Skeletal muscle satellite cell (primary cell): ENCODE measurements around the gene FNBP1L.
A peak's percentile ranks its signal among the peaks of the same experiment; 100 is the strongest.

Source experiments
- H3K27me3 ChIP-seq: 2 replicates; pipeline ENCODE4 v1.7.0; 2013; ENCODE audit warnings: low read length; ENCODE audit not compliant: control insufficient read depth, insufficient read depth
- H3K36me3 ChIP-seq: 2 replicates; pipeline ENCODE4 v1.7.0; 2013; ENCODE audit warnings: mild to moderate bottlenecking, control low read depth, low read length; ENCODE audit not compliant: insufficient read depth
- H3K4me1 ChIP-seq: 2 replicates; pipeline ENCODE4 v1.7.0; 2013; ENCODE audit warnings: low read length; ENCODE audit not compliant: control insufficient read depth, insufficient read depth
- H3K4me2 ChIP-seq: 2 replicates; pipeline ENCODE4 v1.7.0; 2013; ENCODE audit warnings: mild to moderate bottlenecking, low read length
- H3K4me3 ChIP-seq: 2 replicates; pipeline ENCODE4 v1.7.0; 2013; ENCODE audit warnings: low read length
- H3K9ac ChIP-seq: 2 replicates; pipeline ENCODE4 v1.7.0; 2013; ENCODE audit warnings: mild to moderate bottlenecking, low read depth, low read length, moderate library complexity
- H3K9me3 ChIP-seq: replicated peaks from 2 replicates; pipeline ENCODE4 v1.7.0; 2013; ENCODE audit warnings: mild to moderate bottlenecking, control low read depth, low read length

FNBP1L gene

GRCh38 chr1:93576746-93577145 lies 128.8 kb downstream of the FNBP1L start:
- no peaks in the 10 kb centered on the region for H3K27me3 ChIP-seq
- no peak overlapping the region for H3K9ac ChIP-seq
- peaks cover 30% of the 10 kb centered on the region for H3K4me1 ChIP-seq
- H3K4me3 ChIP-seq = no peak overlapping the region
- H3K36me3 ChIP-seq = peaks cover 93% of the 10 kb centered on the region
- H3K4me2 ChIP-seq = no peak overlapping the region
- H3K9me3 ChIP-seq = no peaks in the 10 kb centered on the region

- no peaks in the 10 kb centered on the region for H3K9me3 ChIP-seq
- peaks cover 93% of the 10 kb centered on the region for H3K36me3 ChIP-seq
- no peak overlapping the region for H3K4me2 ChIP-seq
- peaks cover 30% of the 10 kb centered on the region for H3K4me1 ChIP-seq
- H3K27me3 ChIP-seq = no peaks in the 10 kb centered on the region
- no peak overlapping the region for H3K9ac ChIP-seq
- H3K4me3 ChIP-seq = no peak overlapping the region
Measured at GRCh38 chr1:93577536-93578432, 129.9 kb downstream of the FNBP1L start.

DNA sequence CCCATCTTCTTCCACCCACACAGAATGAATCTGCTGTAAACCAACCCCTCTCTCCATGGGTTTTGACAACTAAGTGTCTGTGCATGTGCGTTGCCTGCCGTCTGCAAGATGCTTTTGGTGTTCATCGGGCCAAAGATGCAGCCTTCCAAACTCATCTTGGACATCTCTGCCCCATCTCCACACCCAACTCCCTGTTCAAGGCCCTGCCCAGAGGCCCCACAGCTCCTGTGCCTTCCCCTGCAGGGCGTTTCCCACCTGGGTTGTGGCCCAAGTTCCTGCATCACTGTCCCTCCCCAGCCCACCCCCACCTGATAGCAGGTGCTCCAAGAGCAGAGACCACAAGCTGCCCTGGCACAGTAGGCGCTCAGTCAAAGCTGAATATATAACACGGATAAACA lies 130.5 kb downstream of the FNBP1L start:
- peaks cover 30% of the 10 kb centered on the region for H3K4me1 ChIP-seq
- no peaks in the 10 kb centered on the region for H3K9me3 ChIP-seq
- no peak overlapping the region for H3K9ac ChIP-seq
- H3K27me3 ChIP-seq = no peaks in the 10 kb centered on the region
- H3K4me3 ChIP-seq = no peak overlapping the region
- H3K4me2 ChIP-seq = no peak overlapping the region
- peaks cover 94% of the 10 kb centered on the region for H3K36me3 ChIP-seq

DNA sequence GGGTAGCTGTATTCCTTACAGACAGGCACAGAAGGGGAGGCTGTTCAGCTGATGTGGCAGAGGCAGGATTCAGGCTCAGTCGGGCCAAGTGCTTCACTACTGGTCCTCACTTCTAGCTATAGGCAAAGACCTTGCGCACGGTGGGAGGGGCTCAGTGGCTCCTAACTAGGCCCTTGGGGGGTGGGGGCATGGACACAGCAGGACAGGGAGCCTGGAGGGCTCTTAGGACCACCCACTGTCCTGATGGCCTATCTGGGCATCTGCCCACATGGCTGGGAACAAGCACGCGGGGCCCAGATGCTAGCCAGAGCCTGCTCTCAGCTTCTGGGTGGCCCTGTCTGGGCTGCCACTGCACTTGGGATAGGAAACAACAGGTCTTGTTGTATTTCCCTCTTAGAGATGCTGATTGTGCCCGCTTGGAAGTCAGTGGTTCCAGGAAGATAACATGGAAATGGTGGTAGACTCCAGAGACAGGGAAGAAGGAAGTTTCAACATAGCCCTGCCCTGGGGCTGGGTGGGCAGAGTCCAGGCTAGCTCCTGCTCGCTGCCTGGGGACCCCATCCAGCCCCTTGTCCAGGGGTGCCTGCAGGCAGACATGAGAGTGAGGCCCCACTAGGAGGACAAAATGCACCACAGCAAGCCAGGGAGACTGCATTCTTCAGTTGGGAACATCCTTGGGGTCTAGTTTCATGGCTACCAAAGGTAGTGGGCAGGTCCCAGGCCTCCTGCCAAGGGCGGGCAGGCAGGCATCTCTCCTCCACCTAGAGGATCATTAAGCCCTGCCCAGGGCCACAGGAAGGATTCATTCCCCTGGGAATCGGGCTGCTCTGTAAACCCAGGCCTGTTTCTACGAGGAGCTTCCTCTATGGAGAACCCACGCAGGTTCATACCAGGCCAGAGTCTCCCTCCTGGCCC lies 131.2 kb downstream of the FNBP1L start:
- Histone ChIP-seq H3K4me3 (no peak overlapping the region), H3K27me3 (no peaks in the 10 kb centered on the region), H3K36me3 (peaks cover 95% of the 10 kb centered on the region), H3K4me1 (peaks cover 30% of the 10 kb centered on the region), H3K9ac (peak overlapping the region; percentile 33), H3K4me2 (no peak overlapping the region), H3K9me3 (no peaks in the 10 kb centered on the region)

GRCh38 chr1:93579891-93580290 lies 132.0 kb downstream of the FNBP1L start:
- Histone ChIP-seq H3K4me1 (peaks cover 30% of the 10 kb centered on the region), H3K4me2 (no peak overlapping the region), H3K36me3 (peaks cover 95% of the 10 kb centered on the region)

DNA sequence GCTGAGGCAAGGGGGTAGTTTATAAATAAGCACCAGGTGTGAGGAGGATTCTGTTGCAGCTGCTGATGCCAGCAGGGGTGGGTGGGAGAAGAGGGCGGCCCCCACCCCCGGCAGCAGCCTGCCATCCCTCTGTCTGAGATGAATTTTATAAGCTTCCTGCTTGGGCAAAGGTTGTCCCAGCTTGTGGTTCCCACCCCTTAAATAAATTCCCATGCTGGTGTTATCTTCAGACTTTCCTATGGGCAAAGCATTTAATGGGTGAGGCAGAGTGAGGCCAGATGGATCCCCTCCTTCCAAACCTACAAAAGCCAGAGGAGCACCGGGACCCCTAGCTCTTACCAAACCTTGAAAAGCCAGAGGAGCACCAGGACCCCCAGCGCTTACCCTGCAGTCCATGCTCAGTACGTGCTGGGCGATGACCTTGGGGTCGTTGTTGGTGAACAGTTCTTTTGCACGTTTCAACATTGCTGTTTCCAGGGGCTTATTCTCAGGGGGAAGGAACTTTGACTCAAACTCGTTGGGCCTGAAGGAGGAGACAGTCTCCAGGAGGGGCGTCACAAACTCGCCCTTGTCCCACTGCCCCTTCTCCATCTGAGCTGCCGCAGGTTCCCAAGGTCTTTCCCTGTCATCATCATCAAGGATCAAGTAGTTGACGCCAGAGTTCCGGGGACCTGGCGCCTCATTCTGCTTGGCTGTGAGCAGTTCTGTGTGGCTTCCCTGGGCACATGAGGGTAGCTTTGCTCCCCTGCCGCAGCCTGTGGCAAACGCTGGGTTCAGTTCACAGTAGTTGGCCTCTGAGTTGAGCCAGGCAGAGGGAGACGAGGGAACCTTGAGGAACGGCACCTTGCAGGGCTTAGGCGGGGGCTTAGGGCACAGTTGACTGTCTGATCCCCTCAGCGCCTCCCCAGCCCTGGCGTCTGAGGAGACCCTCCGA lies 134.3 kb downstream of the FNBP1L start:
- Histone ChIP-seq H3K4me1 (peaks cover 36% of the 10 kb centered on the region), H3K9me3 (no peaks in the 10 kb centered on the region)

More at GRCh38 chr1:93579891-93580290, 132.0 kb downstream of the FNBP1L start:
- Histone ChIP-seq H3K27me3 (no peaks in the 10 kb centered on the region), H3K4me3 (no peak overlapping the region), H3K9me3 (no peaks in the 10 kb centered on the region), H3K9ac (peak overlapping the region; percentile 33)

GRCh38 chr1:93584261-93585003 lies 136.5 kb downstream of the FNBP1L start:
- H3K36me3 ChIP-seq = peaks cover 93% of the 10 kb centered on the region

More for the DNA sequence above, 134.3 kb downstream of the FNBP1L start:
- H3K9ac ChIP-seq = no peak overlapping the region
- H3K4me2 ChIP-seq = no peak overlapping the region
- peaks cover 93% of the 10 kb centered on the region for H3K36me3 ChIP-seq
- no peak overlapping the region for H3K4me3 ChIP-seq
- no peaks in the 10 kb centered on the region for H3K27me3 ChIP-seq

DNA sequence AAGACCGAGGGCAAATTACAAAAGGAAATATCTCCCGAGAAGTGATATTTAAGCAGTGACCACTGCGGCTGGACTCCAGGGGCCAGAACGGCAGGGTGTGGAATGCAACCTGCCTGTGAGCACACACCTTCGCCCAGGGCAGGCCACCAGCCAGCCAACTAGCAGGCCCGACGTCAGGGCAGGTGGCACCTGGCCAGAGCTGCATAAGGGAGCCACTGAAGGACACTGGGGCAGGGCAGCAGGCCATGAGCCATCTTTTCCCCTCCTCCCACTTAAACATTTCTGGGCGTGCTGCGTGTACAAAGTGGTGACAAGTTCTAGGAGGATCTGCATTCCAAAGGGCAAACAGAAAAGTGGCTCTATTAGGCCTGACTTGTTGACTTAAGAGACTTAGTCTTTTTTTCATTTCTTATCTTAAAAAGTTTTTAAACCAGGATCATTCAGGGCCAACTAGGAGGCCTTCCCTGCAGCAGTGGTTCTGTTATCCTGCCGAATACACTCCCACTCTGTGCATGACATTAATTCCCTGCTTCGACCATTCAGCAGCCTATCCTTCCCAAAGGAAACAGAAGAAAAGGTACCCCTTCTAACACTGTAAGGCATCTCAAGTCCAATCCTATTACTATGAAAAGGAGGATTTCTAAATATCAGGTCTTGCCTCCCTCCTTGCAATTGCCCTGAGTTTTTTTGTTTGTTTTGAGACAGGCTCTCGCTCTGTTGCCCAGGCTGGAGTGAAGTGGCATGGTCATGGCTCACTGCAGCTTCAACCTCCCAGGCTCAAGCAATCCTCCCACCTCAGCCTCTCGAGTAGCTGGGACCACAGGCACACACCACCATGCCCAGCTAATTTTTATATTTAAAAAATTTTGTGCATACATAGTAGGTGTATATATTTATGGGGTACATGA lies 137.4 kb downstream of the FNBP1L start:
- Histone ChIP-seq H3K9ac (no peak overlapping the region), H3K4me3 (no peak overlapping the region), H3K27me3 (no peaks in the 10 kb centered on the region), H3K4me2 (no peak overlapping the region), H3K9me3 (no peaks in the 10 kb centered on the region), H3K4me1 (peaks cover 30% of the 10 kb centered on the region), H3K36me3 (peaks cover 96% of the 10 kb centered on the region)

More at GRCh38 chr1:93584261-93585003, 136.5 kb downstream of the FNBP1L start:
- Histone ChIP-seq H3K9ac (no peak overlapping the region), H3K4me3 (no peak overlapping the region), H3K4me2 (no peak overlapping the region), H3K9me3 (no peaks in the 10 kb centered on the region), H3K4me1 (peaks cover 34% of the 10 kb centered on the region), H3K27me3 (no peaks in the 10 kb centered on the region)

DNA sequence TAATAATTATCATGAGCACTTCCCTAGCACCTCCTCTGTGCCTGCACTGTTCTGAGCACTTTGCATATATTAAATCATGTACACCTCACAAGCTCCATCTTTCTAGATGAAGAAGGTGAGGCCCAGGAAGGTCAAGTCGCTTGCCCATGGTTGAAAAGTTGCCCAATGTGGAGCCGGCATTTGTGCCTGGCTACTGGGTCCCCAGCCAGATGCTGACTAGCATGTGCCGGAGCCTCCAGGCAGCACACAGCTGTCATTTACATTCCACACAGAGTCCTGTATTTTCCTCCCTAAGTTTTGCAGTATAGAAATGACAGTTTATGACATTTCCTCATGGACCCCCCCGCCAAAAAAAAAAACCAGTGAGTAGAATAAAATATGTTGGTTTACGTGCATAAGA lies 139.4 kb downstream of the FNBP1L start:
- Histone ChIP-seq H3K9ac (no peak overlapping the region), H3K4me3 (no peak overlapping the region), H3K4me1 (peaks cover 38% of the 10 kb centered on the region), H3K27me3 (no peaks in the 10 kb centered on the region), H3K9me3 (no peaks in the 10 kb centered on the region), H3K4me2 (no peak overlapping the region), H3K36me3 (peaks cover 94% of the 10 kb centered on the region)
